HepG2 (cell line): ENCODE results near the gene LTBR.

Experiments
- CEBPZ ChIP-seq: IDR thresholded peaks from 2 replicates; pipeline ENCODE4 v1.6.1; 2012; ENCODE audit warnings: low read length, improper control_type of control experiment
- CTCF ChIP-seq: sonication (generic); formaldehyde crosslinking; IDR thresholded peaks from 2 replicates; pipeline ENCODE4 v1.5.0; 2020; ENCODE audit warnings: mild to moderate bottlenecking, missing genetic modification reagents, moderate library complexity
- FOXJ3 ChIP-seq: sonication (generic); formaldehyde crosslinking; IDR thresholded peaks from 2 replicates; pipeline ENCODE4 v1.4.0; 2020; ENCODE audit warnings: missing genetic modification reagents, mild to moderate bottlenecking, borderline replicate concordance
- SP2 ChIP-seq: sonication (generic); formaldehyde crosslinking; IDR thresholded peaks from 2 replicates; pipeline ENCODE4 v1.5.1; 2020; ENCODE audit warnings: mild to moderate bottlenecking, missing genetic modification reagents

GRCh38 chr12:6426882-6427671 lies 43.1 kb downstream of the LTBR start:
- TF ChIP-seq FOXJ3 (no peak), CTCF (no peak), CEBPZ (no peak), SP2 (no peak)
